AG04449 (cell line): Measurements from ENCODE around the gene IGF2BP3.
A peak's percentile ranks its signal among the peaks of the same experiment; 100 is the strongest.

Experiments
- CTCF ChIA-PET: fragments of 350-600 bp; formaldehyde crosslinking; extraction: SDS; loops from one replicate; lab custom pipeline; 2021; ENCODE audit warnings: antibody characterized with exemption; lab: Yijun Ruan, JAX
- POLR2A ChIA-PET: fragments of 400-600, 350-600 bp; formaldehyde crosslinking; extraction: SDS; loops from one replicate; lab custom pipeline; 2020; ENCODE audit warnings: antibody characterized with exemption, inconsistent platforms; lab: Yijun Ruan, JAX
- DNase-seq: peaks from one replicate; pipeline ENCODE4 v3.0.0-alpha.2; 2010; ENCODE audit warnings: low read depth, low spot score
- H3K4me3 ChIP-seq: 2 replicates; pipeline ENCODE4 v1.5.1; 2011; ENCODE audit warnings: low read depth, mild to moderate bottlenecking, control low read depth, low read length
- CTCF ChIP-seq: IDR thresholded peaks from one replicate; pipeline ENCODE4 v1.5.1; 2011; ENCODE audit warnings: mild to moderate bottlenecking, moderate library complexity, low read length, control low read depth, inconsistent platforms; ENCODE audit not compliant: insufficient read depth; ENCODE audit errors: missing control alignments

Gene IGF2BP3

GRCh38 chr7:23349484-23350157 is 120.7 kb downstream of the IGF2BP3 start:
- CTCF ChIA-PET, result interaction anchor here (1.2 to 4.0 kb wide), 5 partner anchors 9 to 362 kb away, joined by 3 to 22 read pairs (median 3); no protein-coding TSS in a partner anchor
- TF ChIP-seq CTCF, result no peak
- no peak for DNase-seq
- POLR2A ChIA-PET, result interaction anchor here (0.8 to 1.2 kb wide), 2 partner anchors 14 to 15 kb away, joined by 3 to 5 read pairs; no protein-coding TSS in a partner anchor
- H3K4me3 ChIP-seq, result no peak overlapping the region

GRCh38 chr7:23347682-23348180 is 122.6 kb downstream of the IGF2BP3 start:
- no peak for TF ChIP-seq CTCF
- ChIA-PET CTCF (interaction anchor here (0.9 to 4.0 kb wide), 3 partner anchors 11 to 125 kb away, joined by 3 to 22 read pairs (median 3); no protein-coding TSS in a partner anchor), POLR2A (interaction anchor here (0.8 to 1.6 kb wide), 2 partner anchors 14 to 48 kb away, joined by 3 to 10 read pairs; partner anchors contain the start of gene MALSU1)
- H3K4me3 ChIP-seq, result no peak overlapping the region
- peak; percentile 60 for DNase-seq

GRCh38 chr7:23347033-23347681 is 123.1 kb downstream of the IGF2BP3 start:
- no peak for TF ChIP-seq CTCF
- POLR2A ChIA-PET, result interaction anchor here (0.8 to 1.6 kb wide), 2 partner anchors 13 to 47 kb away, joined by 3 to 10 read pairs; partner anchors contain the start of gene MALSU1

GRCh38 chr7:23346316-23346715 is 124.0 kb downstream of the IGF2BP3 start:
- CTCF ChIA-PET, result interaction anchor here (1.3 to 1.6 kb wide), 2 partner anchors 16 to 84 kb away, joined by 3 to 6 read pairs; no protein-coding TSS in a partner anchor
- DNase-seq, result no peak
- H3K4me3 ChIP-seq, result no peak overlapping the region
- POLR2A ChIA-PET, result no interaction called here
- TF ChIP-seq CTCF, result no peak

More at GRCh38 chr7:23347033-23347681, 123.1 kb downstream of the IGF2BP3 start:
- CTCF ChIA-PET, result interaction anchor here (0.9 to 4.0 kb wide), 3 partner anchors 11 to 126 kb away, joined by 3 to 22 read pairs (median 3); no protein-coding TSS in a partner anchor
- H3K4me3 ChIP-seq, result peak overlapping the region; percentile 13; the same call in 1 of the 2 replicates
- DNase-seq, result no peak

GRCh38 chr7:23345601-23346000 is 124.7 kb downstream of the IGF2BP3 start:
- CTCF ChIA-PET, result interaction anchor here (1.3 to 1.6 kb wide), 2 partner anchors 17 to 85 kb away, joined by 3 to 6 read pairs; no protein-coding TSS in a partner anchor
- POLR2A ChIA-PET, result no interaction called here
- no peak for TF ChIP-seq CTCF

More at GRCh38 chr7:23345601-23346000, 124.7 kb downstream of the IGF2BP3 start:
- H3K4me3 ChIP-seq, result no peak overlapping the region
- no peak for DNase-seq
